GM19240 (cell line): ENCODE results near the gene TBCC.

Source experiments
- DNase-seq: peaks from one replicate; pipeline ENCODE4 v3.0.0; 2011; ENCODE audit warnings: low spot score; ENCODE audit not compliant: insufficient read length

The TBCC gene

DNA sequence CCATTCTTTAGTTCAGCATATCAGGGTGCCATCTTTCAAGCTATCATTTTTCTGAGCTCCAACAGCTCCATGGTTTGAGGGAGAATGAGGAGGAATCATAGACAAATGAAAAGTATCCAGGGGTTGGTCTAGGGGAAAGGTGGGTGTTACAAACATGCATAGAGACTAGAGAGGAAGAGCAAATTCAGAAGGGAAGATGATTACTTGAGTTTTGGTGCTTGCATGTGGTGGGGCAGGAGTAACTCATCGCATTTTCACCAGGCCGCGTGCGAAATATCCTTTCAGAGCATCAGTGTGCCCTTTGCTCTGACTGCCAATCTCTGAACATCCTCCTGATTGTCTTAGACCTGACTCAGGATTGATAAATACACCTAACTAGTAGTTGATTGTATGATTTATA lies 28.3 kb upstream of the TBCC start:
- no peak for DNase-seq

DNA sequence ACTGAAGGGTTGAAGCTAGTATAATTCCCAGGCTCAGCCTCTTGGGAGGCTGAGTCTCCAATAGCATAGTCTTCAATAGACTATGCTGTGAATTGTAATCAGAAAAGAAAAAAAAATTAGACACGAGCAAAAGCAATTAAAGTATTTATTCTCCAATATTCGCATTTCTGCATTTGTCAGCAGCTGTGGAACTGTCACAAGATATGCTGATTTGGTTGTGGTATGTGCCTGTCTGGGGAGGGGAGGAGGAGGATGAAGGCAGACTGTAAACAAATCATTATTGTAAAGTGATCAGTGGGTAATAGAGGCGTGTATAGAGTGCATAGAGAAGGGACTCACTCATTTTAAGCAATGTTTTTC lies 25.8 kb upstream of the TBCC start:
- DNase-seq: no peak

DNA sequence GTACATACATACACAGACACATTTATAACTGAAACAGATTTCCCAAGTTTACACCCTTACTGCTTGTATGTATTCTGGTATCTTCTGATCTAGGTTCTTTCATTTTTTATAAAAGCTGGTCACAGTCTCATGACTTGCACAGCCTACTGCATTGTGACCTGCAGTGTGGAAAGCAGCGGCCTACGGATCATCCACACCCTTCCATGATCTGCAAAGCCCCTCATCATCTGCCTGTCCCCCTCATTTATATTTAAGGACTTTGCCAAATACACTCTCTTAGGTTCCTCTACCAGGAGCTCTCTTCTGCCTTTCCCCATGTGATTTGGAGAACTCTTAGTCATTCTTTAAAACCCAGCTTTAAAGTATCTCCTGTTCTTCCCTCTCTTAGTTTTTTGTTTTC lies 23.9 kb upstream of the TBCC start:
- no peak for DNase-seq

DNA sequence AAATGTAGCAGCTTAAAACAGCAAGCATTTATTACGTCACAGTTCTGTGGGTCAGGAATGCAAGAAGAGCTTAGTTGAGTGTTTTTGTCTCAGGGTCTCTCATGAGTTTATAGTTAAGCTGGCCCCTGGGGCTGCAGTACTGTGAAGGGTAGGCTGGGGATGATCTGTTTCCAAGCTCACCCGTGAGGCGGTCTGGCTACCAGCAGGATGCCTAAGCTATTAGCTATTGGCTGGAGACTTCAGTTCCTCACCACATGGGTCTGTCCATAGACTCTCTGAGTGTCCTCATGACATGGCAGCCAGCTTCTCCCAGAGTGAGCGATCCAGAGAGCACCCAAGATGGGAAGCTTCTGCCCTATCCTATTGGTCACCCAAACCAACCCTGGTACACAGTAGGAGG lies 23.1 kb upstream of the TBCC start:
- no peak for DNase-seq

DNA sequence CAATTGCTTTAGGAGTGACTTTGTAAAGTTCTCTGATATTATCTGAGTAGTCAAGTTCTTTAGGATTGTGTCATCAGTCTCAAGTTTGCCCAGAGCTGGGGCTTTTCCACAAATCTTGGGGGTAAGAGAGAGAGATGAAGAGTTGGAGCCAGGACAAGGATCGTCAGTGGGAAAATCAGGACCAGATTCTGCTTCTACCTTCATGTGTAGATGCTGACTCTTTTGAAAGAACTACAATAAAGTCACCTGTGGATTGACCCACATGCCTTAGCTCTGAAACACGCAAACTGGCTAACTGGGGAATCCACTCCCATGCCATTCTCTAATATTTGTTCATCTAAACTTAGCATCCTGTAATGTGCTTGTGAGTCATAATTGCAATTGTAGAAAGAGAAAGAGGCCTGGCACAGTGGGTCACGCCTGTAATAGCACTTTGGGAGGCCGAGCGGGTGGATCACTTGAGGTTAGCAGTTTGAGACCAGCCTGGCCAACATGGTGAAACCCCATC lies 20.3 kb upstream of the TBCC start:
- DNase-seq: no peak

DNA sequence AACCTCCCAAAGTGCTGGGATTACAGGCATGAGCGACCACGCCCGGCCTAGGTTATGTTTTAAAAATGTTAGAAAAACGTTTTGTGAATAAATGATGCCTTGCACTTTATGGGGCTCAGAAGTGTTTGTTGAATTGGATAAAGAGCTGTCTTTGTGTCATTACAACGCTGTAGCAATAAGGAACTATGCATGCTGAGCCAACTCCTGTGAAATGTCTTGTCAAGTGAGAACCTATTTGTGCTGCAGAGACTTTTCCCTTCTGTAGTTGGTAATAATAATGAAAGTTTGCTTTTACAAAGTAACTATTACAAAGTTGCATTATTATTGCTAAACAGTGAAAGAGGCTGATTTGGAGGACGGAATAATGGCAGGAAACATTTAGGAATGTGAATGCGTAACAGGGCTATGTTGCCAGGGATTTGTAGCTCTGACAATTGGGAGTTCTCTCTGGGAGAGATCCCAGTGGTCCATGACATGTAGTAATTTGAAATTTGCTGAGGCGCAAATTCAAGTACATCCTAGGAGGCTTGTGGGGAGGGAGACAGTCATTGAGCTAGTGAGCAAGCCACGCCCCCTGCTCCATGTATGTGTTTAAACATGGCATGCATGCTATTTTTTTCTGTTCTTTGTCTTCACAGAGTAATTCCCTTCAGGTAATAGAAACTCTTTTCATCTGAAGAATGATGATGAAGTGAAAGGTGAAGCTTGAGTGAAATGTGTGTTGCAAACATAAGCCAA lies 19.2 kb upstream of the TBCC start:
- no peak for DNase-seq

DNA sequence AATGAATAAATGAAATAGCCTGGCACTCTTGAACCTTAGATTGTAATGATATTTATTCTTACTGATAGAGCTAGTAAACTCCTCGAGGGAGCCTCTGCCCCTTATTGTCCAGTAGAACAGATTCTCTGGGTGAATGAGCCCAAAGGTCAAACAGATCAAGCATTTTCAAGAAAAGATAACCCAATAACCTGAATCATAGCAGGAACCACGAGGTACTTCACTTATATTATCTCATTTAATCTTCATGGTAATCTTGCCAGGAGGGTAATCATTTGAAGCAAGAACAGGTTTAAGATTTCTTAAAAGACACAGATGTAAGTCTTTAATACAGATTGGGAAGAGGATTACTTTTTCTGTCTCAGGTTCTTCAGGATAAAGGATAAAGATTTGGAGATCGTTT lies 17.0 kb upstream of the TBCC start:
- no peak for DNase-seq

DNA sequence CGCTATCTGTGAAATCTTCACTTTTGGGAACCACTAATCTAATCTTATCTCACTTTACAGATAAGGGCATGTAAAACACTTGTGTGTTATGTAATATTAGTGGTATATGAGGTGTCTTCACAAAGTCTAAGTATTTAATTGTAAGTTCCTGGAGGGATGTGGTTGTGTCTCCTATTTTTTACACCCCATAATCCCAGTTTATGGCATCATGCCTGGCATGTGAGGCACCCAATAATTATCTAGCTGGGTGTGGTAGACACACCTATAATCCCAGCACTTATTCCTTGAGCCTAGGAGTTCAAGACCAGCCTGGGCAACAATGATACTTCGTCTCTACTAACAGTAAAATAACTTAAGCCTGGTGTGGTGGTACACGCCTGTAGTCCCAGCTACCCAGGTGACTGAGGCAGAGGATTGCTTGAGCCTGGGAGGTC lies 16.5 kb upstream of the TBCC start:
- no peak for DNase-seq

DNA sequence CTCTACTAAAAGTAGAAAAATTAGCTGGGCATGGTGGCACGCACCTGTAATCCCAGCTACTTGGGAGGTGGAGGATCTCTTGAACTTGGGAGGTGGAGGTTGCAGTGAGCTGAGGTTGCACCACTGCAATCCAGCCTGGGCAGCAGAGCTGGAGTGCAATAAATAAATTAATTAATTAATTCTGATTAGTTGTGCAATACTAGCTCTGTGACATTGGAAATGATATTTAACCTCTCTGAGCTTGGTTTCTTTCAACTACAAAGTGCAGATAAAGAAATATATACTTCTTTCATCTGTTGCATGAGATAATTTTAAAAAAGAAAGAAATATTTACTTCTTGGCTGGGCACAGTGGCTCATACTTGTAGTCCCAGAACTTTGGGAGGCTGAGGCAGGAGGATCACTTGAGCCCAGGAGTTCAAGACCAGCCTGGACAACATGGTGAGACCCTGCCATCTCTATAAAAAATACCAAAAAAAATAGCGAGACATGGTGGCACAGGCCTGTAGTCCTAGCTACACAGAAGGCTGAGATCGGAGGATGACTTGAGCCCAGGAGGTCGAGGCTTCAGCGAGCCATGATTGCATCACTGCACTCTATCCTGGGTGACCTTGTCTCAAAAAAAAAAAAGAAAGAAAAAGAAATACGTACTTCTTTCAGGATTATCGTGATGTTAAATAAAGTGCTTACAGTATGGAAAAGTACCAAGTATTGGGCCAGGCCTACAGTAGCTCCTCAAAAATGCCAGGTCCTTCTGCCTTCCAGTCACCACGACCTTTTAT lies 15.6 kb upstream of the TBCC start:
- DNase-seq: no peak

DNA sequence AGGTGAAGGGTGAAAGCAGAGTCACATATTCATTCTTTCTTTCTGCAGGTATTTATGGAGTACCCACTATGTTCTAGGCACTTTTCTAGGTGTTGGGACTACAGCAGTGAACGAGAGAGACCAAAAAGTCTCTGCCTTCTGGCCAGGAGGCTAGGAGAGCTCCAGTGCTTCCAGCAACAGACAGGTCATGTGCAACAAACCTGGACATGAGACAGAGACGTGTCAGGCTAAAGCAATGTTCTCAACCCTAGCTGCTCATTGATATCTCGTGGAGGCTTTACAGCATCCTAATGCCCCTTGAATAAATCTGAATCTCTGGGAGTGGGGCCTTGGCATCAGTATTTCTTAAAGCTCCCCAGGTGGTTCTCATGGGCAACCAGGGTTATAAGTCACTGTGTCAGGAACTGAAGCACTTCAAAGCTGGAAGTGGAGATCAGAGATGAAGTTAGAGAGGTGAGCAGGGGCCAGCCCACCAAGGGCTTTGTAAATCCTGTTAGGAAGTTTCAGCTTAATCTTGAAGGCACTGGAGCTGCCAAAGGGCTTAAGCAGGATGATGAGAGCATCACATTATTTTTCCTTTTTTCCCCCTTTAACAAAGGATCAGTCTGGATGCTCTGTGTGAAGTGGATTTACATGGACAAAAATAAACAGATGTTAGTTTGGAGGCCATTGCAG lies 13.0 kb upstream of the TBCC start:
- DNase-seq: no peak

DNA sequence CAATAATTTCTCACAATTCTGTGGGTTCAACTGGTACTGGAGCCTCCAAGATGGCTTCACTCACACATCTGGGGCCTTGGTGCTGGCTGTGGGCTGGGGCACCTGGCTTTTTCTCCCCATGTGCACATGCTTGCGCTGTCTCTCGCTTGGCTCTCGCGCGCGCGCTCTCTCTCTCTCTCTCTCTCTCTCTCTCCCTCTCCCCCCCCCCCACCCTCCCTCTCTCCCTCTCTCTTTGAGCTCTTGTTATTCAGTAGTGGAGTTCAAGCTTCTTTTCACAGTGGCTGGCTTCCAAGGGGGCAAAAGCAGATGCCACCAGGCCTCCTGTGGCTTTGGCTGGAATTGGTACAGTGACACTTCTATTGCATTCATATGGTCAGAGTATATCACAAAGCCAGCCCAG lies 10.8 kb upstream of the TBCC start:
- DNase-seq: no peak

DNA sequence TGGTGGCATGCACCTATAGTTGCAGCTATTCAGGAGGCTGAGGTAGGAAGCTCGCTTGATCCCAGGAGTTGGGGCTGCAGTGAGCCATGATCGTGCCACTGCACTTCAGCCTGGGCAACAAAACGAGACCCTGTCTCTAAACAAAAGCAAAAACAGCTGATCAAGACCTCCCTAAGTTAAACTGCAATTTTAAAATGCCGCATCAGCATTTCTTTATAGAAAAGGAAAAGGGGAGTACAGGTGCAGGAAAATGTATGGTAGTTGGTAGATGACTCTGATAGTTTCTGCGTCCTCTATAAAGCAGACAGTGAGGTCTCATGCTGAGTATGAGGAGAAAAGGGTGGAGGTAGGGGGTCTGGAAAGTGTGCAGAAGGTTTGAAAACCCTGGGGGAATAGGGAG lies 8.9 kb upstream of the TBCC start:
- DNase-seq: no peak

DNA sequence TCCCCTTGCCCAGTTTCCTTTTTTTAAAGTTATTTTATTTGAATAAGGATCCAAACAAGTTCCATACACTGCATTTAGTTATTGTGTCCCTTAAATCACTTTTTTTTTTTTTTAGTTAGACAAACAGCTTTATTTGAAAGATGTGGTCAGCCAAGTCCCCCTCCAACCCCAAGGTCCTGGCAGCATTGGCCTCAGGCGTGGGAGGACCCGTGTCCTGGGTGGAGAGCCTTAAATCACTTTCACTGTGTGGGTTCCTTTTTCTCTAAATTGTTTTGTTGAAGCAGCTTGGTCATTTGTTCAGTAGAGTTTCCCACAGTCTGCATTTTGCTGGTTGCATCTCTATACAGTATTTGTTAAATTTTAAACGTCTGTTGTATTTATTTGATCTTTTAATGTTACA lies 5.2 kb upstream of the TBCC start:
- DNase-seq: no peak

DNA sequence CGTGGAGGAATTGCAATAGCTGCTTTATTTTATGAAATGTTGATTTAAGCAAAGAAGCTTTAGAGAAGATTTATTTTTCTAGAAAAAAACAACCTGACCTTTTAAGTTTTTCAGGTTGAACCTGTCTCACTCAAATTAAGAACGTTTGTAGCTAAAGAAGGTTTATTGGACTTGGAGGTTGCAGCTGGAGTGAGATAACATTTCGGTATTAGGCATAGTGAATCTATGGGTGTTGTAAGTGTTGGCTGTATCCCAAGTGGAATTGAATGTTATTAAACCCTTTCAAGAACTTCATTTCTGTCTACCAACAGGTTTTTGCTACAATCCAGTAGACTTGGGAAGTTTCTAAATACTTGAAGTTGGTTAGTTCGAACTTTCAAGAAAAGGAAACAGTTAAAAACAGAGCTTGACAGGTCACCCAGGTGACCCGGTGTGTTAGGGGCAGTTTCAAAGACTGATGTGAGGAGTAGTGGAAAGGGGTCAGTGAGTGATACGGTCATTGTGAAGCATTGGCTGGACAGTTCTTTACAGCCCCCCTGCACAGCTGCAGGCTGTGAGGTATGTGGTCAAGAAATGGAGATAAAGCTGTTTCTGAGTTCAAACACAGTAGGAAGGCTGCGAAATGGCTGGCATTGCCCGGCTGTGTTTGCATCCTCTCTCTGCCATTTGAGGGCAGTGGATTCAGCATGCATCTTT lies 2.4 kb upstream of the TBCC start:
- no peak for DNase-seq

DNA sequence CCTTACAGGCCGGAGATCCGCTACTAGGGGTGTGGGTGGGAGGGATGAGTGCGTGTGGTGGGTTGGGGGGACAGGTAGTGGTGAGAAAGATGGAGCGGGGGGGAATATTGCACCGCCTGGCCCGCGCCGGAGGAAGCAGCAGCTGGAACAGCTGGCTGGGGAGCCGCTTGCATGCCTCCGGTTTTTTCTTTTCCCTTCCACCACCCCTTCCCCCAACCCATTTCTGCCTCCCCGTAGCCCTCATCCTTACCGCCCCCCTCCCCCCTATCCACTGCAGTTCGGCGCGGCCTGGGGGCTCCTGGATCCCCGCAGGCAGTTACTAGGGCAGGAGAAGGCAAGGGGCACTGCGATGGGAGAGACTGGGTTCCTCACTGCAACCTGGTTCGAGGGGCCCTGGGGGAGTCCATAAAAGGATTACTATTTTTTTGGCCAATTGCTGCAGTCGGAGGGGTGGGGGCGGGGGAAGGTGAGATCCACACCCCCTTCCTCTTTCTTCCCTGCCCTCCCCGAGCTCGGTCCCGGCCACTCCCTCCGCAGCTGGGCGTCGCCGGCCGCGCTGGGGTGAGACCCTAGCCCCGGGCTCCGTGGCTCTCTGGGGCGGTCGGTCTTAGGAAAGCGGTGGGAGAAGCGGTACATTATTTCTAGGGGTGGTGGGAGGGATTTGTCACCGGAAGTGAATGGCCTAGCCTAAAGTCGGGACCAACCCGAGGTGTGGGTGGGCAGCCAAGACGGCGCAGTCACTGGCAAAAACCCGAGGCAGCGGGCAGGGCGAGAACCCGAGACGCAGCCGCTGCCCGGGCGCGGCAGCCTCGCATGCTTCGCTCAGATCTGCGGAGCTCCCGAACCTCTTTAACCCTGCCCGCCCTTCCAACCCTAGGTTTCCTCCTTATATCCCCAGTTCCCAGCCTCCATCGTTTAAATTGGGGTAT lies 824 bp upstream of the TBCC start:
- DNase-seq: peak; percentile 87

DNA sequence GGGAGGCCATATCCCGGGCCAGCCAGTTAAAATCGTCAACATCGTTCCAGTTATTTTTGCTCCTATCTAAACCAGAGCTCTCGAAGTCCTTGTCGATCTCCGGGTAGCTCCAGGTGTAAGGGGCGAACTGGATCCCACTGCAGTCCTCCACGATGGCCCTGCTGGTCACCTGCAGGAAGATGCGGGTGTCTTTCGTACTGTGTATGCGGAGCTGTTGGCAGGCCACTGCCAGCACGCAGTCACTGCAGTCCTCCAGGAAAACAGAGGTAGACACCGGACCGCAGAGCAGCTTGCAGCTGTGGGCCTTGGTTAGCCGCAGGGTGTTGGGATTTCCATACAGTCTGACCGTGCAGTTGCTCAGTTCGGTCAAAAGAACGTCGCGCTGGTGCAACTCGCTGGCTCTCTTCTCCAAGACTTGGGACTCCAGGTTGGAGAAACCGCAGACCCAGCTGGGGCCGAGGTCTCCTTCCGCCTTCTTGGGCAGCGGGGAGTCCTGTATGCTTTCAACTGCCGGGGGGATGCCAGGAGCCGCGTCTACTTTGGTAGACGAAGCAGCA lies 742 bp downstream of the TBCC start:
- no peak for DNase-seq

DNA sequence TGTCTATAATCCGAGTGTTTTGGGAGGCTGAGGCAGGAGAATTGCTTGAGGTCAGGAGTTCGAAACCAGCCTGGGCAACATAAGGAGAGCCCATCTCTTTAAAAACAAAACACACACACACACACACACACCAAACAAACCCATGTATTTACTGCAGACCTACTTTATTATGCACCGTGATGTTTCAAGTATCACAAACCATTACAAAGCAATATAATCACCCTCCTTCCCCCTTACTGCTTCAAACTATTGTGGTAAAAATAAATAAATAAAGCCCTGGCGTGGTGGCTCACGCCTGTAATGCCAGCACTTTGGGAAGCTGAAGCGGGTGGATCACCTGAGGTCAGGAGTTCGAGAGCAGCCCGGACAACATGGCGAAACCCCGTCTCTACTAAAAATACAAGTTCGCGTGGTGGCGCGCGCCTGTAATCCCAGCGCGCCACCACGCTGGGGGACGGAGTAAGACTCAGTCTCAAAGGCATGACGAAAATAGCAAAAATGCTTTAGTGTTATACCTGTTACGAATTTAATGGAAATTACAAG lies 1.5 kb downstream of the TBCC start:
- DNase-seq: no peak

DNA sequence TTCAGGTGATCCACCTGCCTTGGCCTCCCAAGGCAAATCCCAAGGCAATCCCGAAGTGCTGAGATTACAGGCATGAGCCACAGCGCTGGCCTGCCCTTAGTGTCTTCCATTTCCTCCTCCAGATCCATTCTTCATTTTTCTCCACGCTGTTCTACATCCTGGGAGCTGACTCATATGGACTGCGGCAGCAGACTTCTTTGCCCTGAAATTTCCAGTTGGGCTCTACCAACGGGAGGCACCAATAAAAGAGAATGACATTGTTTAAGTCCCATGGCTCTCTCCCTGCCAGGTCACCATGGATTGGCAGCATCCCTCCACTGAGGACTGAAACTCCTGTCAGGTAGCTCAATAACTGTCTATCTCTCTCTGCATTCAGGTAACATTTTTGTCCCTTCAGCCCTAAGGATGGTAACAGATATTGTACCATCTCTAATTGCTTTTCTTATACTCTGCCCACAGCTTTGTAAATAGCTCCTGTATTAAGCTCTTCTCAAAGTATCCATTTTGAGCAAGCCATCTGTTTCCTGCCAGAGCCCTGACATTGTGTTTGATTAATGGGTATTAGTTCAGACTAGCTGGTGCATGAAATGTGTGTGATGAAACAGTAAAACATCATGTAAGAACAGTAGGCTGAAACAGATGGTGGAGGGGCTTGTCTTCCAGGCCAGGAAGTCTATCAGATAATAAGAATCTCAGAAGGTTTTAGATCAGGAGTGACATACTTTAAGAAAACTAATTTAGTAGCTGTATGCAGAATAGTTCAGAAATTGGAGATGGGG lies 3.6 kb downstream of the TBCC start:
- DNase-seq: no peak

DNA sequence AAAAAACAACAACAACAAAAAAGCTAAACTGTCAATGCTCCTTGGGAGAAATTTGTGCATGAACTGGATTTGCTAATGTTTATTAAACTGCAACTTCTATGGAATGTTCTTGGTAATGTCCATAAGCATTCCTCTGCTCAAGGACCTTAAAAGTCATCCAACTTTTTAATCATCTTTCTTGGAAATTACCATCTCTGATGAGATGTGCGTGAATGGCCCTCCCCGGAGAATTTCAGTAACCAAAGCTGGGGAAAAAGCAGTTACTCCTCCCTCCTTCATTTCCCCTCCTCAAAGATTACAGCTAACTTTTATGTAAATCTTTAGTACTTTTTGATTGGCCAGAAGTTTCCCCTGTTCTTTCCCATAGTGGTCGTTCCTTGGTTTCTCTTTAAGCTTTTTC lies 5.2 kb downstream of the TBCC start:
- DNase-seq: no peak
